GM13976 (cell line): Measurements from ENCODE around the gene MVB12B.

Experiments used
- DNase-seq: peaks from one replicate; pipeline ENCODE4 v3.0.0; 2012; ENCODE audit warnings: low spot score
- in situ Hi-C: fragments of 300-500 bp; cut with MboI; formaldehyde crosslinking; loops from one replicate; pipeline ENCODE4 v1.12.0; 2022; ENCODE audit warnings: low sequenced_read_pairs, mixed read lengths, inconsistent platforms; ENCODE audit not compliant: unreplicated experiment
- TF ChIP-seq, protein P1 (sequence below): IDR thresholded peaks from 2 replicates; pipeline ENCODE4 v1.5.1; 2012; ENCODE audit warnings: borderline replicate concordance, mild to moderate bottlenecking; ENCODE audit not compliant: insufficient read depth; ENCODE audit errors: extremely low read depth, missing control alignments, control extremely low read depth

The MVB12B gene

GRCh38 chr9:126415741-126416370, 89.2 kb downstream of the MVB12B start:
- in situ Hi-C loops, result loop anchor here (25.0 kb wide), 1 partner anchor 1004 kb away; no protein-coding TSS in a partner anchor
- TF ChIP-seq, protein P1, sequence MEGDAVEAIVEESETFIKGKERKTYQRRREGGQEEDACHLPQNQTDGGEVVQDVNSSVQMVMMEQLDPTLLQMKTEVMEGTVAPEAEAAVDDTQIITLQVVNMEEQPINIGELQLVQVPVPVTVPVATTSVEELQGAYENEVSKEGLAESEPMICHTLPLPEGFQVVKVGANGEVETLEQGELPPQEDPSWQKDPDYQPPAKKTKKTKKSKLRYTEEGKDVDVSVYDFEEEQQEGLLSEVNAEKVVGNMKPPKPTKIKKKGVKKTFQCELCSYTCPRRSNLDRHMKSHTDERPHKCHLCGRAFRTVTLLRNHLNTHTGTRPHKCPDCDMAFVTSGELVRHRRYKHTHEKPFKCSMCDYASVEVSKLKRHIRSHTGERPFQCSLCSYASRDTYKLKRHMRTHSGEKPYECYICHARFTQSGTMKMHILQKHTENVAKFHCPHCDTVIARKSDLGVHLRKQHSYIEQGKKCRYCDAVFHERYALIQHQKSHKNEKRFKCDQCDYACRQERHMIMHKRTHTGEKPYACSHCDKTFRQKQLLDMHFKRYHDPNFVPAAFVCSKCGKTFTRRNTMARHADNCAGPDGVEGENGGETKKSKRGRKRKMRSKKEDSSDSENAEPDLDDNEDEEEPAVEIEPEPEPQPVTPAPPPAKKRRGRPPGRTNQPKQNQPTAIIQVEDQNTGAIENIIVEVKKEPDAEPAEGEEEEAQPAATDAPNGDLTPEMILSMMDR, result no peak
- no peak for DNase-seq

DNA sequence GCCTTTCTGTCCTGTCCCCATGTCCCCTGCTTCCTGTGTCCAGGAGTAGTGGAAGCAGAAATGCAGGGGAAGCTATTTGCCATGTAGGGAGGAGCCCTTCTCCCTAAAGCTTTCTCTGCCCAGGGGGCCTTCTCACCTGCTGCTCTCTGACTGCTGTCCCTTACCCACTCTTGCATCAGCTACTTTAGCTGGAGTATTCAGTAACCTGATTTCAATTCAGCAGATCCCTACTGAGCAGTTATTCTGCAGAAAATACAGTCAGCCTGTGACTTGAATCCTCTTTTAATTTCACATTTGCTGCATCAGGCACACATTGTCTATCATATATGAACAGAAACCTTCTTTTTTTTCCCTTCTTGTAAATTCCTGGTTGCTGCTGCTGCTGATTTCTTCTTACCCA, 90.4 kb downstream of the MVB12B start:
- TF ChIP-seq, protein P1, result no peak
- DNase-seq, result no peak
- in situ Hi-C loops, result loop anchor here (25.0 kb wide), 1 partner anchor 1005 kb away; no protein-coding TSS in a partner anchor

DNA sequence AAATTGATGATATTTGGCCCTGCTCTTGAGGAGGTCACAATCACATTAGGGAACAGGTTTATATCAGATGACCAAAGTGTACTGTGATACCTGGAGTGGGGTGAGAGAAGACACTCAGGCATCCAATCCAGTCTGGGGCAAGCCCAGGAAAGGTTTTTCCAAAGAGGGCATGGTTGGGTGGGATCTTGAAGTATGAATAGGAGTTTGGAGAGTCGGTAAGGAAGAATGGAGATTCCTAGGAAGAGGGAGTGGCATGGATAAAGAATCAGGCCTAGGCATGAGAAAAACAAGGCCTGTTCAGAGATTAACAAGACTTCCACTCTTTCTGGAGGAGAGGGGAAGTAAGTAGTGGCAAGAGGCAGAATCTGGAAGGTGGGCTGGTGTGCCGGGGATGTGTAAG, 91.1 kb downstream of the MVB12B start:
- DNase-seq, result no peak
- TF ChIP-seq, protein P1, result no peak
- in situ Hi-C loops, result loop anchor here (25.0 kb wide), 1 partner anchor 1005 kb away; no protein-coding TSS in a partner anchor

DNA sequence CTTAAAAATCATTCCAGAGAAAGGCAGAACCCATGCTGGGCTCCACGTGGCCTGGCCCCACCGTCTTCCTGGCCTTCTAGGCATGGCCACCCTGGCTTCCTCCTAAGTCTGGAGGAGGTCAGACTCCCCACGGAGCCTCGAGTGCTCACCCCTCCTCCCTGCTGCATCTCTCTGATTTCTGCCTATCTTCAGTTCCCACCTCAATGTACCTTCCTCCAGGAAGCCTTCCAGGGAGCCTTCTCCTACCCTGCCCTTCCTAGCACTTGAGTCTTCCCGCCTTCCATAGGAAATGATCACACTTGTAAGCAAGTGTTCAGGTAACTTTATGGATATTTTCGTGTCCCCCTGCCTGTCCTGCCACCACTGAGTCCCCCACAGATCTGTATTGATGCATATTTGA, 92.0 kb downstream of the MVB12B start:
- DNase-seq, result no peak
- in situ Hi-C loops, result loop anchor here (25.0 kb wide), 1 partner anchor 1006 kb away; no protein-coding TSS in a partner anchor
- TF ChIP-seq, protein P1, result no peak

DNA sequence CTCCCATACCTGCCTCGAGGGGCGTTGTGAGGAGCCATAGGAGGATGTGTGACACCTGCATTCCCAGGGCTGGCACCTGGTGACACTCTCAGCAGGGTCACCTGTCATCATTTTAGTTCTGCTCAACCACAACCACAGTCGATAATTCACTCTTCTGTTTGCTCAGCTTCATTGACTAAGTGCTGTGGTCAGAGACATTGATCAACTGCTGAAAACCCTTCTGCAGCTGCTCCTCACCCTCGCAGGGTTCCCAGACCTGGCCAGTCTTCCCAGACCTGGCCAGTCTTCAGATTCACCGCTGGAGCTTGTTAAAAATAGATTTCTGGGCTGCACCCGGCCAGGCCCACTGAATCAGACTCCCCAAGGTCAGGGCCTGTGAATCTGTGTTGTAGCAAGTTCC, 92.8 kb downstream of the MVB12B start:
- in situ Hi-C loops, result loop anchor here (25.0 kb wide), 1 partner anchor 1007 kb away; no protein-coding TSS in a partner anchor
- no peak for DNase-seq
- TF ChIP-seq, protein P1, result no peak

GRCh38 chr9:126420135-126420534, 93.5 kb downstream of the MVB12B start:
- TF ChIP-seq, protein P1, result no peak
- in situ Hi-C loops, result loop anchor here (25.0 kb wide), 1 partner anchor 1008 kb away; no protein-coding TSS in a partner anchor
- DNase-seq, result no peak
